ENCODE results near the gene METAP1.
"Not testable (repeated sequence)": the region's sequence is repeated elsewhere in the genome, so short reads cannot be mapped to it uniquely, and the experiment has no call there.

Gene METAP1

DNA sequence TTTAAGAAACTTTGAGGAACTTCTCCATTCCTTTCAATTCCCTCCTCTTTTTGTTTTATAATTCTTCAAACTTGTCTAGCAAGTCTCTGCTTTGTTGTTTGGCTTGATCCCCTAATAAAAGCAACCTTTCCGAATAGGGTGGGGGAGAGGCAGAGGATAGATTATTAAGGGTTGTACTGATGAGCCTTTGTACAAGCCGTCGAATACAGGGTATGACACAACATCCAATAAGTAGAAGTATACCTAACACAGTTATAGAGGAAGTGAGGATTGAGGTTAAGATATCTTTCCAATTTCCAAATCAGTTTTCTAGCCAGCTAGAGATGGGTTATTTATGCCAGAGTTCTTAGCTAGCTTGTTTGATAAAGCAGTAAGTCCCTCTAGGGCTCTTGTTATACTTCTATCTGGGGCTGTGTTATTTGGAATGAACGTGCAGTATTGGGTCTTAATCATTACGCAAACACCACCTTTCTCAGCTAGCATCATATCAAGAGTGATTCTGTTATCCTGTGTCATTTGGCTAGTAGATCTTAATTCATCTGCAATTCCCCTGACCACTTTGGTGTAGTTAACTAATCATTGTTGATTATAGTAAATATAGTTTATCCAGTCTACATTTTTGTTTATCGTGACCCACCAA, 18.5 kb downstream of the METAP1 start:
- TF ChIP-seq, protein P1, sequence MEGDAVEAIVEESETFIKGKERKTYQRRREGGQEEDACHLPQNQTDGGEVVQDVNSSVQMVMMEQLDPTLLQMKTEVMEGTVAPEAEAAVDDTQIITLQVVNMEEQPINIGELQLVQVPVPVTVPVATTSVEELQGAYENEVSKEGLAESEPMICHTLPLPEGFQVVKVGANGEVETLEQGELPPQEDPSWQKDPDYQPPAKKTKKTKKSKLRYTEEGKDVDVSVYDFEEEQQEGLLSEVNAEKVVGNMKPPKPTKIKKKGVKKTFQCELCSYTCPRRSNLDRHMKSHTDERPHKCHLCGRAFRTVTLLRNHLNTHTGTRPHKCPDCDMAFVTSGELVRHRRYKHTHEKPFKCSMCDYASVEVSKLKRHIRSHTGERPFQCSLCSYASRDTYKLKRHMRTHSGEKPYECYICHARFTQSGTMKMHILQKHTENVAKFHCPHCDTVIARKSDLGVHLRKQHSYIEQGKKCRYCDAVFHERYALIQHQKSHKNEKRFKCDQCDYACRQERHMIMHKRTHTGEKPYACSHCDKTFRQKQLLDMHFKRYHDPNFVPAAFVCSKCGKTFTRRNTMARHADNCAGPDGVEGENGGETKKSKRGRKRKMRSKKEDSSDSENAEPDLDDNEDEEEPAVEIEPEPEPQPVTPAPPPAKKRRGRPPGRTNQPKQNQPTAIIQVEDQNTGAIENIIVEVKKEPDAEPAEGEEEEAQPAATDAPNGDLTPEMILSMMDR (conservative IDR thresholded peaks at IDR 0.05; ENCODE audit: control insufficient read depth, insufficient read depth, low read depth, low read length) = no peak
- H3K4me3 ChIP-seq (ENCODE audit: control insufficient read depth, low read depth, low read length) = no peak overlapping the region
- no peak for DNase-seq (ENCODE audit: low read depth)

DNA sequence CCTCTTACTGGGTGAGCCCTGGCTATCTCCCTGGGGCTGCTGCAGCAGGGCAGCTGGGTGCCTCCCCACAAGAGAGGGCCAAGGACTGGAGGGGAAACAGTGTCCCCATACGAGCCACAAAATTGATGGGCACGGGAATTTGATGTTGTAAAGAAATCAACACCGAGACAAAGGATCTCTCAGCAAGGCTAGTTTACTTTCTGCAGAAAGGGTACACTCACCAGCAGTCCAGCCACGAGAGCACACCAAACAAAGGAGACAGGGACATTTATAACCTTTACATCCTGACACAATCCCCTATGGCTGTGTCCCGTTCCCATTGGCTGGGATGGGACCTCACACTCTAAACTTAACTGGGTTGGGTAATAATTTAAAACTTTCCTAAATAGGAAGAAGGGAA, 25.9 kb downstream of the METAP1 start:
- H3K4me3 ChIP-seq (ENCODE audit: control insufficient read depth, low read depth, low read length) = no peak overlapping the region
- TF ChIP-seq, protein P1 (conservative IDR thresholded peaks at IDR 0.05; ENCODE audit: control insufficient read depth, insufficient read depth, low read depth, low read length) = no peak
- DNase-seq (ENCODE audit: low read depth) = no peak

DNA sequence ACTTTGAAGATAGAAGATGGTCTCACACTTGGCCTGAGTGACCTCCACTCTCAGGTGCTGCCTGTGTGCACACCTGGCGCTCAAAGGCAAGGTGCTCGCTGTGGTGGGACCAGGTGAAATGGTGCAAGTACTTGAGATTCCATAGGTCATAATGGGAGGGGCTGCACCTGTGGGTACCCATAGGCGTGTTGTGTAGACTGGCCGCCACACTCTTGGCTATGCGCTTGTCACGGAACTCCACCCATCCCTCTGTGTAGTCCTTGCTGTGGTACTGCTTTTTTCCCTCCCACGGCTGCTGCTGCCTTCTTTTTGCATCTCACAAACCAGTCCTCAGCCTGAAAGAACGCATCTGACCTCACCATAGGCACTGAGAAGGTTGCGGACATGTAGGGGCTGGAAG, 27.0 kb downstream of the METAP1 start:
- DNase-seq (ENCODE audit: low read depth) = no peak
- TF ChIP-seq, protein P1 (conservative IDR thresholded peaks at IDR 0.05; ENCODE audit: control insufficient read depth, insufficient read depth, low read depth, low read length) = no peak
- H3K4me3 ChIP-seq (ENCODE audit: control insufficient read depth, low read depth, low read length) = no peak overlapping the region

DNA sequence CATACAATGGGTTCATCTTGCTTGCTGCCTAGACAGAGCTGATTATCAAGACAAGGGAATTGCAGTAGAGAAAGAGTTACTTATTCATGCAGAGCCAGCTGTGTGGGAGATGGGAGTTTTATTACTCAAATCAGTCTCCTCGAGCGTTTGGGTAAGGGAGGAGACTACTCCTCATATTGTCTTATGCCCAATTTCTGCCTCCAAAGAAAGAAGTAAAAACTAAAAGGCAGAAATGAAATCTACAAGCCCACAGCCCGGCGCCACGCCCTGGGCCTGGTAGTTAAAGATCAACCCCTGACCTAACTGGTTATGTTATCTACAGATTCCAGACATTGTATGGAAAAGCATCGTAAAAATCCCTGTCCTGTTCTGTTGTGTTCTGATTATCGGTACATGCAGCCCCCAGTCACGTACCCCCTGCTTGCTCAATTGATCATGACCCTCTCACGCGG, 28.3 kb downstream of the METAP1 start:
- H3K4me3 ChIP-seq (ENCODE audit: control insufficient read depth, low read depth, low read length); DNase-seq (ENCODE audit: low read depth): not testable (repeated sequence)

DNA sequence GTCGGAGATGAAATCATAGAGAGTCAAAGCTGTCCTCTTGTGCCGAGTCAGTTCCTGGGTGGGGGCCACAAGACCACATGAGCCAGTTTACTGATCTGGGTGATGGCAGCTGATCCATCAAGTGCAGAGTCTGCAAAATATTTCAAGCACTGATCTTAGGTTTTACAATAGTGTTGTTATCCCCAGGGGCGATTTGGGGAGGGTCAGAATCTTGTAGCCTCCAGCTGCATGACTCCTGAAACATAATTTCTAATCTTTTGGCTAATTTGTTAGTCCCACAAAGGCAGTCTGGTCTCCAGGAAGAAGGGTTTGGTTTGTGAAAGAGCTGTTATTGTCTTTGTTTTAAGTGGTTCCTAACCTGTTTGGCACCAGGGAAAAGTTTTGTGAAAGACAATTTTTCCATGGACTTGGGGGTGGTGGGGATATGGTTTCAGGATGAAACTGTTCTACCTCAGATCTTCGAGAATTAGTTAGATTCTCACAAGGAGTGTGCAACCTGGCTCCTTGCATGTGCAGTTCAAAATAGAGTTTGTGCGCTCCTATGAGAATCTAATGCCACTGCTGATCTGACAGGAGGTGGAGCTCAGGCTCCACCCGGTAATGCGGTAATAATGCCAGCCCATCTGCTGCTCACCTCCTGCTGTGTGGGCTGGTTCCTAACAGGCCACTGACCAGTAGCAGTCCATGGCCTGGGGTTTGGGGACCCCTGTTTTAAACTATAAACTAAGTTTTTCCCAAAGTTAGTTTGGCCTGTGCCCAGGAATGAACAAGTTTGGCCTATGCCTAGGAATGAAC, 29.2 kb downstream of the METAP1 start:
- DNase-seq (ENCODE audit: low read depth) = no peak
- no peak overlapping the region for H3K4me3 ChIP-seq (ENCODE audit: control insufficient read depth, low read depth, low read length)
- TF ChIP-seq, protein P1 (conservative IDR thresholded peaks at IDR 0.05; ENCODE audit: control insufficient read depth, insufficient read depth, low read depth, low read length) = no peak

DNA sequence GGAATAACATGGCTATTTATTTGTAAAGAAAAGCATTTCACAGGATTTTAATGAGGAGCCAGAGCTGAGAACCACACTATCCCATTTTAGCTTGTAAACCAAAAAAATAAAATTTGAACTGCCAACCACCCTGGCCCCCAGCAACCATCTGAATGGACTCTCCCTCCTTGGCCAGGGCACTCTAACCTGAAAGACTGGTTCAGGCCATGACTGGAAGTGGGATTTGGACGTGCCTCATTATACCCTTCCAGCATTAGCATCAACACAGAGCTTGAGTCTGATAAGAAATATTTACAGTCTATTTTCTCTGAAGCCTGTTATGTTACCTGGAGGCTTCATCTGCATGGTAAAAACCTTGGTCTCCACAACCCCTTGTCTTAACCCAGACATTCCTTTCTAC, 30.0 kb downstream of the METAP1 start:
- H3K4me3 ChIP-seq (ENCODE audit: control insufficient read depth, low read depth, low read length) = no peak overlapping the region
- DNase-seq (ENCODE audit: low read depth) = no peak
- TF ChIP-seq, protein P1 (conservative IDR thresholded peaks at IDR 0.05; ENCODE audit: control insufficient read depth, insufficient read depth, low read depth, low read length) = no peak

DNA sequence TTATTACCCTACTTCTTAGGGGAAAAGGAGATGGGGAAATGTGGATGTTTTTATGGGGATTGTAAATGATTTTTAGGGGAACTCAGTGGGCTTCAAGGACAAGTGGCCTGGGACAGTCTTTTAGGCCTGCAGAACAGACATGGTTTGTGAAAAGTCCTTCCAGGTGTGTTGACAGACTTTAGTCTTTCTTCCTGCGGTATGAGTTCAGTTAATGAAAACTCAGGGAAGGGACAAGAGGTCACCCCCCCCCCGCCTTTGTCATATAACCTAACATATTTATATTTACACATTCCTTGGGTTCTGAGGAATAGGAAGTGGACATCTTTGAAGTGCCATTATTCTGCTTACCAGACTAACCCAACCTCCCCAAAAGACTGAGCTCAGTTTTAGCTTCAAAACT, 31.8 kb downstream of the METAP1 start:
- TF ChIP-seq, protein P1 (conservative IDR thresholded peaks at IDR 0.05; ENCODE audit: control insufficient read depth, insufficient read depth, low read depth, low read length) = no peak
- no peak for DNase-seq (ENCODE audit: low read depth)
- no peak overlapping the region for H3K4me3 ChIP-seq (ENCODE audit: control insufficient read depth, low read depth, low read length)
